B cell (primary cell): ENCODE data around the gene SH3RF3. TPM values are rescaled to one million over a fixed set of nuclear protein-coding genes. Genes with fewer than 3 reads are reported as not detected.
"Not testable (repeated sequence)": the region's sequence is repeated elsewhere in the genome, so short reads cannot be mapped to it uniquely, and the experiment has no call there.

Source experiments
- ATAC-seq: fragments of 200-7000 bp; cut with Tn5 transposase; one replicate; pipeline ENCODE4 v1.10.0; 2021; ENCODE audit warnings: low read depth, mild to moderate bottlenecking, moderate number of reproducible peaks, moderate library complexity
- CTCF ChIA-PET: fragments of 350-600 bp; sonication (Branson Sonifier 250); formaldehyde crosslinking; loops from one replicate; lab custom pipeline; 2021; ENCODE audit warnings: antibody characterized with exemption, inconsistent platforms; lab: Charles Lee
- POLR2A ChIA-PET: fragments of 350-600 bp; sonication (Branson Sonifier 250); formaldehyde crosslinking; loops from one replicate; lab custom pipeline; 2021; ENCODE audit warnings: antibody characterized with exemption; lab: Charles Lee
- DNase-seq: peaks from one replicate; pipeline ENCODE4 v3.0.0; 2013
- H2AFZ ChIP-seq: 2 replicates; pipeline ENCODE4 v1.6.1; 2012; ENCODE audit warnings: mild to moderate bottlenecking, low read depth, low read length; ENCODE audit not compliant: insufficient read depth, poor library complexity, severe bottlenecking
- H3K27ac ChIP-seq, 2 donors: 1 replicate in 1 of 2; 2 replicates in 1 of 2; pipeline ENCODE4 v1.5.1; 2012 to 2013; ENCODE audit warnings: low read length in 2 of 2, mild to moderate bottlenecking in 2 of 2, moderate library complexity in 1 of 2
- H3K27me3 ChIP-seq, 4 experiments: fragments of 200-600 bp in 1 of 4; sonication (generic) in 1 of 4; replicated peaks in 1 of 4; 1 replicate in 2 of 4; 2 replicates in 2 of 4; pipeline versions ENCODE4 v1.6.1 to v1.7.0; 2013 to 2016; ENCODE audit warnings: low read length in 3 of 4, mild to moderate bottlenecking in 2 of 4, mixed read lengths in 1 of 4, moderate library complexity in 1 of 4; ENCODE audit not compliant: insufficient read depth in 4 of 4, control insufficient read depth in 3 of 4; ENCODE audit errors: control extremely low read depth in 1 of 4
- H3K36me3 ChIP-seq, 2 experiments: replicated peaks in 1 of 2; 1 replicate in 1 of 2; 2 replicates in 1 of 2; pipeline versions ENCODE4 v1.6.1 to v1.7.1; 2013; ENCODE audit warnings: low read length in 1 of 2; ENCODE audit not compliant: insufficient read depth in 2 of 2, control insufficient read depth in 1 of 2; ENCODE audit errors: control extremely low read depth in 1 of 2, extremely low read depth in 1 of 2
- H3K4me1 ChIP-seq, 2 donors: fragments of 200-600 bp in 1 of 2; sonication (generic) in 1 of 2; 1 replicate in 1 of 2; 2 replicates in 1 of 2; pipeline versions ENCODE4 v1.5.1 to v1.6.1; 2013 to 2017; ENCODE audit warnings: low read length in 2 of 2; ENCODE audit not compliant: control insufficient read depth in 2 of 2, insufficient read depth in 2 of 2
- H3K4me2 ChIP-seq: replicated peaks from 2 replicates; pipeline ENCODE3; 2012; ENCODE audit warnings: mild to moderate bottlenecking, low read depth, low read length; ENCODE audit not compliant: poor library complexity, severe bottlenecking
- H3K4me3 ChIP-seq, 5 experiments: fragments of 200-600 bp in 1 of 5; sonication (generic) in 1 of 5; 1 replicate in 3 of 5; 2 replicates in 2 of 5; pipeline versions ENCODE4 v1.5.1 to v1.7.0; 2011 to 2016; ENCODE audit warnings: low read length in 4 of 5, mild to moderate bottlenecking in 4 of 5, low read depth in 2 of 5, control low read depth in 1 of 5, moderate library complexity in 1 of 5; ENCODE audit not compliant: insufficient read depth in 1 of 5; ENCODE audit errors: control extremely low read depth in 1 of 5, extremely low read depth in 1 of 5
- H3K79me2 ChIP-seq: fragments of 200-600 bp; sonication (generic); one replicate; pipeline ENCODE4 v1.6.0; 2016; ENCODE audit warnings: low read length; ENCODE audit not compliant: control insufficient read depth, insufficient read depth
- H3K9ac ChIP-seq: fragments of 200-600 bp; sonication (generic); 2 replicates; pipeline ENCODE4 v1.6.1; 2017; ENCODE audit warnings: mild to moderate bottlenecking, low read length, moderate library complexity
- H3K9me3 ChIP-seq, 3 donors: one replicate each; pipeline versions ENCODE4 v1.6.1 to v1.7.1; 2013; ENCODE audit warnings: low read length in 2 of 3; ENCODE audit not compliant: control insufficient read depth in 2 of 3, insufficient read depth in 1 of 3; ENCODE audit errors: control extremely low read depth in 1 of 3
- H4K20me1 ChIP-seq: 2 replicates; pipeline ENCODE4 v1.6.0; 2012; ENCODE audit warnings: mild to moderate bottlenecking, low read length; ENCODE audit not compliant: insufficient read depth, control insufficient read depth, poor library complexity, severe bottlenecking
- H3K27ac Mint-ChIP-seq: one replicate; pipeline ENCODE4 v1.8.0; 2021; ENCODE audit warnings: mixed read lengths
- H3K27me3 Mint-ChIP-seq: one replicate; pipeline ENCODE4 v1.8.0; 2021; ENCODE audit warnings: mixed read lengths
- H3K4me1 Mint-ChIP-seq: one replicate; pipeline ENCODE4 v1.8.0; 2021; ENCODE audit warnings: mixed read lengths
- H3K4me3 Mint-ChIP-seq: one replicate; pipeline ENCODE4 v1.8.0; 2021; ENCODE audit warnings: mixed read lengths
- H3K9me3 Mint-ChIP-seq: one replicate; pipeline ENCODE4 v1.8.0; 2022; ENCODE audit warnings: mixed read lengths; ENCODE audit not compliant: insufficient read depth
- EZH2 ChIP-seq: IDR thresholded peaks from 2 replicates; pipeline ENCODE4 v1.6.1; 2012; ENCODE audit warnings: borderline replicate concordance, low read depth, mild to moderate bottlenecking, moderate library complexity, low read length; ENCODE audit not compliant: insufficient read depth, poor library complexity, severe bottlenecking
- WGBS: methylation state at CpG from one replicate; pipeline ENCODE4 v1.1.5; 2013; ENCODE audit warnings: missing lambda C conversion rate; ENCODE audit not compliant: insufficient coverage; 5-methylcytosine and 5-hydroxymethylcytosine counted together
- intact Hi-C: fragments of 100-400 bp; cut with micrococcal nuclease; formaldehyde crosslinking; loops from one replicate; pipeline ENCODE4 v1.10.0; 2022
- polyA plus RNA-seq: library from polyadenylated mRNA; depleted of rRNA; stranded (reverse); fragments of >200 nt; gene quantifications from 2 replicates; pipeline ENCODE4 v1.2.3, GENCODE V29; 2012
- total RNA-seq, 2 donors: library from RNA; stranded (reverse); fragments of 120-200 nt in 1 of 2; gene quantifications; 1 replicate in 1 of 2; 2 replicates in 1 of 2; pipeline versions ENCODE4 v1.2.3 to v1.2.4, GENCODE V29; 2013 to 2022
- TF ChIP-seq, protein P1 (sequence below): fragments of 200-600 bp; IDR thresholded peaks from one replicate; pipeline ENCODE4 v1.8.0; 2022; ENCODE audit warnings: antibody characterized with exemption, mild to moderate bottlenecking

Gene SH3RF3
- total and polyA plus RNA-seq, 2 donors (not counting 1 experiment from before 2014, with no cell fraction given): 0.07 to 1.2 TPM

DNA sequence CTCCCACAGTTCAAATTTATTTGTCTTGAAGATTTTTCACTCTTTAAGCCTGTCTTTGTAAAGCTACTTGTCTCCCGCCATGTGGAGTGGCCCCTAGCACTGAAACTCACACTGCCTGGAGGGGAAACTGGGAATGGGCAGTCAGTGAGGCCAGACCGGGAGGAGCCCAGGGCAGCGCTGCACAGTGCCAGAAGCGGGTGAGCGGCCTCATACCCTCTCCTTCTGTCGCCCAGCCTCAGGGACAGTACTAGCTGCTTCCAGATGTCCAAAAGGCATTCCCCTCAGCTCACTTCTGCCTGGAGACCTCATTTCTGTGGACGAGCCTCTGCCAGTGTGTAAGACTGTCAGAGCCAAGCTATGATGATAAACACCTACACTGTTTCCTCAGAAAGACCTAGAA is 404.8 kb downstream of the SH3RF3 start:
- POLR2A ChIA-PET: no interaction called here
- TF ChIP-seq, protein P1, sequence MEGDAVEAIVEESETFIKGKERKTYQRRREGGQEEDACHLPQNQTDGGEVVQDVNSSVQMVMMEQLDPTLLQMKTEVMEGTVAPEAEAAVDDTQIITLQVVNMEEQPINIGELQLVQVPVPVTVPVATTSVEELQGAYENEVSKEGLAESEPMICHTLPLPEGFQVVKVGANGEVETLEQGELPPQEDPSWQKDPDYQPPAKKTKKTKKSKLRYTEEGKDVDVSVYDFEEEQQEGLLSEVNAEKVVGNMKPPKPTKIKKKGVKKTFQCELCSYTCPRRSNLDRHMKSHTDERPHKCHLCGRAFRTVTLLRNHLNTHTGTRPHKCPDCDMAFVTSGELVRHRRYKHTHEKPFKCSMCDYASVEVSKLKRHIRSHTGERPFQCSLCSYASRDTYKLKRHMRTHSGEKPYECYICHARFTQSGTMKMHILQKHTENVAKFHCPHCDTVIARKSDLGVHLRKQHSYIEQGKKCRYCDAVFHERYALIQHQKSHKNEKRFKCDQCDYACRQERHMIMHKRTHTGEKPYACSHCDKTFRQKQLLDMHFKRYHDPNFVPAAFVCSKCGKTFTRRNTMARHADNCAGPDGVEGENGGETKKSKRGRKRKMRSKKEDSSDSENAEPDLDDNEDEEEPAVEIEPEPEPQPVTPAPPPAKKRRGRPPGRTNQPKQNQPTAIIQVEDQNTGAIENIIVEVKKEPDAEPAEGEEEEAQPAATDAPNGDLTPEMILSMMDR: no peak
- TF ChIP-seq EZH2: no peak
- WGBS: 89% methylated on average over 7 of the region's 7 CpGs
- H3K4me1 Mint-ChIP-seq: no peaks in the 10 kb centered on the region
- Histone ChIP-seq H3K4me3 (no peak overlapping the region), H3K9ac (no peak overlapping the region), H3K4me1 (no peaks in the 10 kb centered on the region), H3K36me3 (no peaks in the 10 kb centered on the region), H3K9me3 (no peaks in the 10 kb centered on the region), H4K20me1 (no peaks in the 10 kb centered on the region), H3K27me3 (no peaks in the 10 kb centered on the region), H2AFZ (no peak overlapping the region), H3K27ac (no peak overlapping the region), H3K4me2 (no peak overlapping the region), H3K79me2 (no peaks in the 10 kb centered on the region)
- ATAC-seq (no peak), DNase-seq (no peak)
- CTCF ChIA-PET: interaction anchor here (1.2 kb wide), 1 partner anchor 9 kb away, joined by 3 read pairs; no protein-coding TSS in a partner anchor
- H3K27ac Mint-ChIP-seq: no peak overlapping the region
- intact Hi-C loops: no loop called here
- H3K4me3 Mint-ChIP-seq: no peak overlapping the region
- H3K27me3 Mint-ChIP-seq: peaks cover 32% of the 10 kb centered on the region
- no peaks in the 10 kb centered on the region for H3K9me3 Mint-ChIP-seq

DNA sequence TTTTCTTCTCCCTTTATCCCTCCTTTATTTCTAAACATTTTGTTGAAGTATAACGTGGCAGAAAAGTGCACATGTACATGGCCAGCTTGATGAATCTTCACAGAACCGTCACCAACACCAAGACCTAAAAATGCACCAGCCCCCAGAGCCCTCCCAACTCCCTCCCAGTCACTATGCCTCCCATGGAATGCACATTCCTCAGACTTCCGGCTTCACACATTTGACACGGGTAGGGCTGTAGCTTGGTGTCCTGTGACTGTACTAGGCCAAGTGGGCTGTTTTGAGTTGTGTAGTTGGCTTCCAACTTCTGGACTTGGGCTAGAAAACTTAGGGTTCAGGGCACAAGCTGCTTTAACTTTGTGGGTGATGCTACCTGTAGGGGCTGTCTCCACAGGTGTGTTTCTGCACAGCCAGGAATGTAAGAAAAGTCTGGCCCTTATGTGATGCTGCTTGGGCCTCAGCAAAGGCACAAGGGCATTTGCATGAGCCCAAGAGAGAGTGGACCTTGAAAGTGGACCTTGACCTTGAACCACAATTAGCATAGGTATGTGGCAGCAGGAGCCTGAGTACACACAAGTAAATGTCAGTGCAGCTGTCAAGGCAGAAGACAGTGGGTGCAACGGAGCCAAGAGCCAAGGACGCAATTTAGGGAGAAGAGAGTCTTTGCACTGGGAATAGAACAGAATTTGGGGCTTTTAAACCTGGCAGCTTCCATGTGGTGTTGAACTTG is 406.4 kb downstream of the SH3RF3 start:
- Histone ChIP-seq H3K9ac (no peak overlapping the region), H3K4me3 (no peak overlapping the region), H2AFZ (no peak overlapping the region), H3K27ac (no peak overlapping the region), H4K20me1 (no peaks in the 10 kb centered on the region), H3K27me3 (no peaks in the 10 kb centered on the region), H3K79me2 (no peaks in the 10 kb centered on the region), H3K9me3 (no peaks in the 10 kb centered on the region), H3K4me1 (no peaks in the 10 kb centered on the region), H3K4me2 (no peak overlapping the region), H3K36me3 (no peaks in the 10 kb centered on the region)
- WGBS: 89% methylated on average over 5 of the region's 6 CpGs
- peaks cover 31% of the 10 kb centered on the region for H3K27me3 Mint-ChIP-seq
- DNase-seq: no peak
- no peaks in the 10 kb centered on the region for H3K9me3 Mint-ChIP-seq
- intact Hi-C loops: no loop called here
- H3K4me3 Mint-ChIP-seq: no peak overlapping the region
- ATAC-seq: no peak
- POLR2A ChIA-PET: no interaction called here
- CTCF ChIA-PET: no interaction called here
- no peak overlapping the region for H3K27ac Mint-ChIP-seq
- no peak for TF ChIP-seq EZH2
- TF ChIP-seq, protein P1: no peak
- H3K4me1 Mint-ChIP-seq: no peaks in the 10 kb centered on the region

DNA sequence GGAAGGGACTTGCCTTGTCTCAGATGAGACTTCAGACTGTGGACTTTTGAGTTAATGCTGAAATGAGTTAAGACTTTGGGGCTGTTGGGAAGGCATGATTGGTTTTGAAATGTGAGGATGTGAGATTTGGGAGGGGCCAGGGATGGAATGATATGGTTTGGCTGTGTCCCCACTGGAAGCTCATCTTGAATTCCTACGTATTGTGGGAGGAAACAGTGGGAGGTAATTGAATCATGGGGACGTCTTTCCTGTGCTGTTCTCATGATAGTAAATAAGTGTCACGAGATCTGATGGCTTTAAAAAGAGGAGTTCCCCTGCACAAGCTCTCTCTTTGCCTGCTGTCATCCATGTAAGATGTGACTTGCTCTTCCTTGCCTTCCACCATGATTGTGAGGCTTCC is 407.6 kb downstream of the SH3RF3 start:
- H3K4me1 Mint-ChIP-seq, H3K4me1 ChIP-seq, H3K27me3 ChIP-seq, CTCF ChIA-PET, H3K9ac ChIP-seq, H3K9me3 ChIP-seq, H3K4me3 Mint-ChIP-seq, intact Hi-C loops, H3K27ac ChIP-seq, DNase-seq, ATAC-seq, H4K20me1 ChIP-seq, H2AFZ ChIP-seq, H3K9me3 Mint-ChIP-seq, H3K36me3 ChIP-seq, H3K4me3 ChIP-seq, POLR2A ChIA-PET, H3K27ac Mint-ChIP-seq, H3K4me2 ChIP-seq, H3K79me2 ChIP-seq: not testable (repeated sequence)
- 100% methylated on average over 1 of the region's 3 CpGs for WGBS
- H3K27me3 Mint-ChIP-seq: peaks cover 30% of the 10 kb centered on the region
